GM19193 (cell line): ENCODE measurements around the gene SST.

Experiments used
- POLR2A ChIP-seq: IDR thresholded peaks from 4 replicates; pipeline ENCODE4 v1.6.1; 2011; ENCODE audit not compliant: insufficient read depth, insufficient read length; ENCODE audit errors: extremely low read depth

The SST gene

DNA sequence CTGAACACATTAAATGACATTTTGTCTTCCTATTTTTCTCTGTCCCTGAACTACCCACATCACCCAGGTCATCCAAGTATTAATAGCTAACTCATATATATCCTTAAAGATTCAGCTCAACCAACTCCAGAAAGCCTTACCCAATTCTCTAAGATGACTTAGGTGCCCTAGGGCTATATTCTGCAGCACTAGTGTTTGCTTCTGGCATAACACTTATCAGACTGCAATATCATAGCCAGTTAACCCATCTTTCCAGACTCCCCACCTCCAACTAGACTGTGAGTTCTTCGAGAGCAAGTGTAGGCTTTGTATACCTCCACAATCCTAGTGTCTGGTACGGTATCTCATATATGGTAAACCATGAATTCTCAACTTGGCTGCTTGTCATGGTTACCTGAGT lies 50.7 kb downstream of the SST start:
- no peak for TF ChIP-seq POLR2A
